Neutrophil (primary cell): ENCODE data around the gene TOLLIP.
"Not testable (repeated sequence)": the region's sequence is repeated elsewhere in the genome, so short reads cannot be mapped to it uniquely, and the experiment has no call there.

Experiments
- H3K27ac ChIP-seq: fragments of 200-600 bp; sonication (generic); 2 replicates; pipeline ENCODE4 v1.5.1; 2016; ENCODE audit warnings: mild to moderate bottlenecking, moderate library complexity
- H3K27me3 ChIP-seq: fragments of 200-600 bp; sonication (generic); 2 replicates; pipeline ENCODE4 v1.6.0; 2016; ENCODE audit warnings: mild to moderate bottlenecking
- H3K36me3 ChIP-seq: fragments of 200-600 bp; sonication (generic); 2 replicates; pipeline ENCODE4 v1.5.1; 2017
- H3K4me1 ChIP-seq, 2 experiments: fragments of 200-600 bp in 1 of 2; sonication (generic) in 1 of 2; 1 replicate in 1 of 2; 2 replicates in 1 of 2; pipeline versions ENCODE4 v1.5.1 to v1.6.1; 2013 to 2016; ENCODE audit warnings: low read depth in 1 of 2, low read length in 1 of 2, mild to moderate bottlenecking in 1 of 2, moderate library complexity in 1 of 2; ENCODE audit not compliant: control insufficient read depth in 1 of 2, insufficient read depth in 1 of 2
- H3K4me3 ChIP-seq, 2 experiments: fragments of 200-600 bp in 1 of 2; sonication (generic) in 1 of 2; 1 replicate in 1 of 2; 2 replicates in 1 of 2; pipeline ENCODE4 v1.5.1; 2013 to 2016; ENCODE audit warnings: low read depth in 1 of 2, low read length in 1 of 2, mild to moderate bottlenecking in 1 of 2, moderate library complexity in 1 of 2
- H3K9me3 ChIP-seq: fragments of 200-600 bp; sonication (generic); 2 replicates; pipeline ENCODE4 v1.5.1; 2016
- TF ChIP-seq, protein P1 (sequence below): fragments of 200-600 bp; sonication (generic); IDR thresholded peaks from 2 replicates; pipeline ENCODE4 v1.5.1; 2016; ENCODE audit warnings: antibody characterized with exemption

TOLLIP gene

DNA sequence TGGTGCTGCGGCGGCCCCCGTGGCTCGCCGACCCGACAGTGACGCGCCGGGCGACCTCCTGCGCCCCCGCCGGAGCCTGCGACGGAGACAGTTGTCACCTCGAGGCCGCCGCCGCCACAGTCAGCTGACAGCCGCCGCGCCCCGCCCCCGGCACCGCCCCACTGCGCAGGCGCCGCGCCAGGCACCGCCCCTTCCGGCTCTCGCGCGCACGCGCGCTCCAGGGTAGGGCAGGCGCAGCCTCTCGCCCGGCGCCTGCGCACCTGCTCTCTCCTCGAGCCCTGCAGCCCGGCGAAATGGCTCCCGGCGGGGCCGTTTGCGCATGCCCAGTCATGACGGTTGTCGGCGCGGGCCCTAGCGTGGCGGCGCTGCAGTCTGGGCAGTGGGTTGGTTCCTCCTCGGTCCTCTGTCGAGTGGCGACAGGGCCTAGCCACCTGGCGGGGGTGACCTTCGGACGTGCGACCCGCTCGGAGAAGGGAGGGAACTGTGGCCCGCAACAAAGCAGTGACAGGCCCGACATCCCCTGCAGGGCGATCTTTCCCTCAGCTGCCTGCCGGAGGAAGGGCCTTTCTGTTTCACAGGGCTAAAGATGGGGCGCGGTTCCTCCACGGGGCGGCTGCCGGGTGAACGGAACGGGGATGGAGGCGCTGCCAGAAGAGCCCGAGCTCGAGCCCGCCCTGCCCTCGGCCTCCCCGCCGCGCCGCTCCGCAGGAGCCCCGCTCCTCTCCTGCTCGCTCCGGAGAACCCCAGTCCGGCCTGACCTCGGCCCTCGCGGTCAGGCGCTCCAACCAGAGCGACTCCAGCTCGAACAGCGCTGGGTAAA is at the start of gene TOLLIP:
TOLLIP (minus strand) TSS at position 135 of the 820 bp plus-strand sequence; CDS start at position 1, 134 bp downstream.
- H3K9me3 ChIP-seq = no peaks in the 10 kb centered on the region
- peak within 1 kb of the TSS; percentile 96 for H3K27ac ChIP-seq
- H3K4me3 ChIP-seq = peak within 1 kb of the TSS; percentile 70 to 78
- peaks cover 53% of the 10 kb centered on the region in 2 experiments for H3K4me1 ChIP-seq
- TF ChIP-seq, protein P1, sequence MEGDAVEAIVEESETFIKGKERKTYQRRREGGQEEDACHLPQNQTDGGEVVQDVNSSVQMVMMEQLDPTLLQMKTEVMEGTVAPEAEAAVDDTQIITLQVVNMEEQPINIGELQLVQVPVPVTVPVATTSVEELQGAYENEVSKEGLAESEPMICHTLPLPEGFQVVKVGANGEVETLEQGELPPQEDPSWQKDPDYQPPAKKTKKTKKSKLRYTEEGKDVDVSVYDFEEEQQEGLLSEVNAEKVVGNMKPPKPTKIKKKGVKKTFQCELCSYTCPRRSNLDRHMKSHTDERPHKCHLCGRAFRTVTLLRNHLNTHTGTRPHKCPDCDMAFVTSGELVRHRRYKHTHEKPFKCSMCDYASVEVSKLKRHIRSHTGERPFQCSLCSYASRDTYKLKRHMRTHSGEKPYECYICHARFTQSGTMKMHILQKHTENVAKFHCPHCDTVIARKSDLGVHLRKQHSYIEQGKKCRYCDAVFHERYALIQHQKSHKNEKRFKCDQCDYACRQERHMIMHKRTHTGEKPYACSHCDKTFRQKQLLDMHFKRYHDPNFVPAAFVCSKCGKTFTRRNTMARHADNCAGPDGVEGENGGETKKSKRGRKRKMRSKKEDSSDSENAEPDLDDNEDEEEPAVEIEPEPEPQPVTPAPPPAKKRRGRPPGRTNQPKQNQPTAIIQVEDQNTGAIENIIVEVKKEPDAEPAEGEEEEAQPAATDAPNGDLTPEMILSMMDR = peak; percentile 59
- peaks cover 10% of the 10 kb centered on the region for H3K36me3 ChIP-seq
- H3K27me3 ChIP-seq = no peaks in the 10 kb centered on the region

DNA sequence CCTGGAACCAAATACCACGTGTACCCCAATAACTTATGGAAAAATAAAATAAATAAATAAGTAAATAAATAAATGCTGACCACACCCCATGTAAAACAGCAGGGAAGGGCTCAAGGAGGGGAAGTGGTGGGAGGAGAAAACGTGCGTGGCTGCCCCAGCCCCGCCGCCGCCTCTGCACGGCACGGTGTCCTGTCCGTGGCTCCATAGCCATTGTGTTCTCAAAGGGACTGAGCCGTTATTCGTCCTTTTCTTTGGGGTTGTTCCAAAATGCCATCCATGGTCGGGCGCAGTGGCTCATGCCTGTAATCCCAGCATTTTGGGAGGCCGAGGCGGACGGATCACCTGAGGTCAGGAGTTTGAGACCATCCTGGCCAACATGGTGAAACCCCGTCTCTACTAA is 49.5 kb upstream of the TOLLIP start:
- not testable (repeated sequence) for H3K4me1 ChIP-seq, H3K4me3 ChIP-seq, H3K36me3 ChIP-seq, H3K27ac ChIP-seq, H3K9me3 ChIP-seq
- H3K27me3 ChIP-seq = peaks cover 11% of the 10 kb centered on the region

DNA sequence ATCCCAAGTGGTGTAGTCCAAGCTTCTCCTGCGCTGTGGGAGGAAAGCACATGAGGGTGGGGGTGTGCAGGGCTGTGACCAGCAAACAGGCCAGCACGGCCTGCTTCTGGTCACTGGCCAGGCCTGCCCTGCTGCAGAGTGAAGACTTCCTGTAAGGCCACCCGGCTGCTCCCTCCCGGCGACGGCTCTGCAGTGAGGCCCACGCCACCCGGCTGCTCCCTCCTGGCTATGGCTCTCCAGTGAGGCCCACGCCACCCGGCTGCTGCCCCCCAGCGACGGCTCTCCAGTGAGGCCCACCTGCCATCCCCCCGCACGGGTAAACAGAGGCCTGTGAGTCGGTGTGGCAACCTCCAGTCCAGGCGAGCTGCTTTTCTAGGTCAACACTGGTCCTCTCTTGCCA is 48.9 kb upstream of the TOLLIP start:
- peaks cover 11% of the 10 kb centered on the region for H3K27me3 ChIP-seq
- H3K4me1 ChIP-seq = no peaks in the 10 kb centered on the region
- H3K27ac ChIP-seq = no peak overlapping the region
- H3K4me3 ChIP-seq = no peak overlapping the region
- H3K9me3 ChIP-seq = no peaks in the 10 kb centered on the region
- TF ChIP-seq, protein P1 = no peak
- H3K36me3 ChIP-seq = no peaks in the 10 kb centered on the region

DNA sequence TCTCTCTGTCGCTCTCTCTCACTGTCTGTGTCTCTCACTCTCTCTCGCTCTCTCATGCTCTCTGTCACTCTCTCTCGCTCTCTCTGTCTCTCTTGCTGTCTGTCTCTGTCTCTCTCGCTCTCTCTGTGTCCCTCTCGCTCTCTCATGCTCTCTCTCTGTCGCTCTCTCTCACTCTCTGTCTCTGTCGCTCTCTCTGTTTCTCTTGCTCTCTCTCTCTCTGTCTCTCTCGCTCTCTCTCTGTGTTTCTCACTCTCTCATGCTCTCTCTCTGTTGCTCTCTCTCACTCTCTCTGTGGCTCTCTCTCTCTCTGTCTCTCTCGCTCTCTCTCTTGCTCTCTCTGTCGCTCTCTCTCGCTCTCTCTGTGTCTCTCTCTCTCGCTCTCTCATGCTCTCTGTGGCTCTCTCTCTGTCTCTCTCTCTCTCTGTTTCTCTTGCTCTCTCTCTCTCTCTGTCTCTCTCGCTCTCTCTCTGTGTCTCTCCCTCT is 47.1 kb upstream of the TOLLIP start:
- Histone ChIP-seq H3K36me3 (no peaks in the 10 kb centered on the region), H3K9me3 (no peaks in the 10 kb centered on the region), H3K27ac (no peak overlapping the region), H3K4me3 (no peak overlapping the region), H3K4me1 (no peaks in the 10 kb centered on the region), H3K27me3 (peaks cover 11% of the 10 kb centered on the region)
- TF ChIP-seq, protein P1 = no peak

DNA sequence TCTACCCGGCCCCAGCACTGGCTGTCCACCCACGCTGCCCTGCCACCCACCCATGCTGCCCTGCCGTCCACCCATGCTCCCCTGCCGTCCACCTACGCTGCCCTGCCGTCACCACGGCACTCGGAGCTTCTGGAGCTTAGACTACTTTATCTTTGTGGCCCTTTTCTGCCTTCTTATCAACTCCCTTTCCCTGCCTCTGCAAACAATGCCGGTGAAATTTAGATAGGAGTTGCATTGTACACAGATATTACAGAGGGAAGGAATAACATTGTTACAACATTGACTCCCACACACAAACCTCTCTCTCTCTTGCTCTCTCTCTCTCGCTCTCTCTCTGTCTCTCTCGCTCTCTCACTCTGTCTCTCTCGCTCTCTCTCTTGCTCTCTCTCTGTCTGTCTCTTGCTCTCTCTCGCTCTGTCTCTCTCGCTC is 46.6 kb upstream of the TOLLIP start:
- H3K27me3 ChIP-seq = peaks cover 11% of the 10 kb centered on the region
- TF ChIP-seq, protein P1 = no peak

More for the DNA sequence above, 46.6 kb upstream of the TOLLIP start:
- H3K36me3 ChIP-seq = no peaks in the 10 kb centered on the region
- H3K4me3 ChIP-seq = no peak overlapping the region
- no peaks in the 10 kb centered on the region for H3K9me3 ChIP-seq
- H3K27ac ChIP-seq = no peak overlapping the region
- no peaks in the 10 kb centered on the region for H3K4me1 ChIP-seq
